K562 (cell line): ENCODE results near the gene DCST1. TPM values are rescaled to one million over a fixed set of nuclear protein-coding genes. Genes with fewer than 3 reads are reported as not detected.

Source experiments
- AFF1 ChIP-seq, 2 experiments: fragments of 450-650 bp; IDR thresholded peaks; 2 replicates each; pipeline ENCODE4 v1.6.1; 2018; ENCODE audit warnings: mild to moderate bottlenecking in 2 of 2, low read depth in 1 of 2; ENCODE audit not compliant: partially characterized antibody in 2 of 2
- ARID2 ChIP-seq: fragments of 450-650 bp; IDR thresholded peaks from 2 replicates; pipeline ENCODE4 v1.6.1; 2017; ENCODE audit warnings: antibody characterized with exemption, mild to moderate bottlenecking
- BDP1 ChIP-seq: IDR thresholded peaks from 3 replicates; pipeline ENCODE4 v1.6.1; 2011; ENCODE audit not compliant: insufficient read length, insufficient read depth
- C11orf30 ChIP-seq: fragments of 450-650 bp; IDR thresholded peaks from 2 replicates; pipeline ENCODE4 v1.6.1; 2016; ENCODE audit warnings: low read depth, mild to moderate bottlenecking
- CHD2 ChIP-seq: IDR thresholded peaks from 2 replicates; pipeline ENCODE4 v1.6.1; 2011; ENCODE audit warnings: low read depth, low read length
- E2F6 ChIP-seq, 2 experiments: IDR thresholded peaks; 2 replicates each; pipeline ENCODE4 v1.6.1; 2011; ENCODE audit warnings: borderline replicate concordance in 1 of 2, control low read depth in 1 of 2, low read depth in 1 of 2, low read length in 1 of 2, mild to moderate bottlenecking in 1 of 2, mixed read lengths in 1 of 2, moderate library complexity in 1 of 2; ENCODE audit not compliant: insufficient read depth in 1 of 2, insufficient read length in 1 of 2, poor library complexity in 1 of 2, severe bottlenecking in 1 of 2; ENCODE audit errors: extremely low read depth in 1 of 2
- ILF3 ChIP-seq: fragments of 450-650 bp; IDR thresholded peaks from 2 replicates; pipeline ENCODE4 v1.6.1; 2018; ENCODE audit warnings: antibody characterized with exemption, mild to moderate bottlenecking, moderate library complexity, borderline replicate concordance
- KLF10 ChIP-seq: fragments of 250-450 bp; sonication (Bioruptor Pico); IDR thresholded peaks from 2 replicates; pipeline ENCODE4 v1.6.1; 2021; ENCODE audit warnings: matching md5 sums
- MAFG ChIP-seq: fragments of 450-650 bp; conservative IDR thresholded peaks from 2 replicates; pipeline ENCODE4 v1.6.1; 2016; ENCODE audit warnings: missing genetic modification characterization, missing compliant biosample characterization
- MAX ChIP-seq: sonication (generic); formaldehyde crosslinking; IDR thresholded peaks from 2 replicates; pipeline ENCODE4 v1.9.0; 2022; ENCODE audit warnings: mild to moderate bottlenecking, missing genetic modification reagents
- MCM7 ChIP-seq, 2 experiments: fragments of 450-650 bp; IDR thresholded peaks; 2 replicates each; pipeline ENCODE4 v1.6.1; 2016 to 2018
- MTA1 ChIP-seq: fragments of 450-650 bp; IDR thresholded peaks from 2 replicates; pipeline ENCODE4 v1.6.1; 2017; ENCODE audit warnings: borderline replicate concordance
- NRF1 ChIP-seq, 2 experiments: fragments of 450-650 bp; IDR thresholded peaks in 1 of 2; conservative IDR thresholded peaks in 1 of 2; 2 replicates each; pipeline ENCODE4 v1.6.1; 2014; ENCODE audit warnings: mild to moderate bottlenecking in 2 of 2
- RAD51 ChIP-seq: fragments of 450-650 bp; IDR thresholded peaks from 2 replicates; pipeline ENCODE4 v1.7.1; 2016; ENCODE audit warnings: low read depth, mild to moderate bottlenecking, borderline replicate concordance
- SMAD1 ChIP-seq: fragments of 150-350 bp; IDR thresholded peaks from 2 replicates; pipeline ENCODE4 v1.6.1; 2014; ENCODE audit warnings: low read length, low read depth; ENCODE audit not compliant: partially characterized antibody
- SMARCA5 ChIP-seq: fragments of 450-650 bp; IDR thresholded peaks from 2 replicates; pipeline ENCODE4 v1.6.1; 2016
- ZBTB33 ChIP-seq: sonication (generic); formaldehyde crosslinking; IDR thresholded peaks from 2 replicates; pipeline ENCODE4 v1.8.1; 2023; ENCODE audit warnings: mild to moderate bottlenecking, missing genetic modification reagents
- ZC3H8 ChIP-seq: fragments of 450-650 bp; IDR thresholded peaks from 2 replicates; pipeline ENCODE4 v1.6.1; 2017
- ZNF134 ChIP-seq: fragments of 250-450 bp; sonication (Bioruptor Pico); conservative IDR thresholded peaks from 2 replicates; pipeline ENCODE4 v1.4.0; 2020
- ZNF212 ChIP-seq: fragments of 450-650 bp; formaldehyde crosslinking; IDR thresholded peaks from 2 replicates; pipeline ENCODE4 v1.4.0; 2020; ENCODE audit warnings: mild to moderate bottlenecking
- polyA plus RNA-seq, 8 experiments: library from polyadenylated mRNA; depleted of rRNA in 4 of 8; stranded (reverse) in 5 of 8; unstranded in 3 of 8; fragments of >200 nt; fragmentation: Nextera tagmentation in 2 of 8; fragmentation: Illumina TruSeq in 1 of 8; extraction: Ambion mirVana in 2 of 8; extraction: Trizol in 1 of 8; gene quantifications; 2 replicates each; pipeline versions ENCODE4 v1.2.1 to v1.2.3, GENCODE V29; 2011 to 2014; ENCODE audit warnings: inconsistent platforms in 1 of 8, missing spikeins in 1 of 8
- total RNA-seq, 7 experiments: library from RNA; depleted of rRNA in 6 of 7; stranded (reverse); fragments of >200 nt in 6 of 7; fragmentation: Illumina TruSeq in 2 of 7; extraction: Trizol in 2 of 7; gene quantifications; 2 replicates each; pipeline versions ENCODE4 v1.2.1 to v1.2.3, GENCODE V29; 2011 to 2021; ENCODE audit warnings: low replicate concordance in 1 of 7

DCST1 gene
- total and polyA plus RNA-seq, 9 of the 15 experiments (the other 6 are each of a cell fraction or from before 2014, with no cell fraction given) = not detected

- TF ChIP-seq RAD51 = no peak
- TF ChIP-seq MTA1 = no peak
- TF ChIP-seq ARID2 = peak; percentile 18; the same call in 1 of the 2 replicates
- no peak for TF ChIP-seq KLF10 (CRISPR knock-in tag)
- TF ChIP-seq CHD2 = no peak
- no peak for TF ChIP-seq BDP1
- no peak for TF ChIP-seq ZNF212 (CRISPR knock-in tag)
- TF ChIP-seq ZC3H8 = no peak
- no peak for TF ChIP-seq MCM7 (IDR thresholded peaks at IDR 0.05)
- no peak for TF ChIP-seq NRF1 (conservative IDR thresholded peaks at IDR 0.05 in 1 of 2, IDR thresholded peaks at IDR 0.05 in 1 of 2)
- no peak; the same call in 1 of the 2 replicates for TF ChIP-seq MAX (CRISPR knock-in tag)
- no peak for TF ChIP-seq ILF3
- TF ChIP-seq MAFG (tag) = no peak
- TF ChIP-seq ZNF134 (CRISPR knock-in tag) = no peak
- peak in 1 of 2 experiments; percentile 18 for TF ChIP-seq E2F6 (IDR thresholded peaks at IDR 0.05; ENCODE audit: borderline replicate concordance in 1 of 2, extremely low read depth in 1 of 2, insufficient read depth in 1 of 2, insufficient read length in 1 of 2, low read depth in 1 of 2, low read length in 1 of 2, poor library complexity in 1 of 2, severe bottlenecking in 1 of 2)
- TF ChIP-seq SMARCA5 = no peak
- peak; percentile 39 for TF ChIP-seq SMAD1
- TF ChIP-seq AFF1 (IDR thresholded peaks at IDR 0.05; ENCODE audit: low read depth in 1 of 2, partially characterized antibody in 2 of 2) = no peak
- no peak for TF ChIP-seq ZBTB33 (CRISPR knock-in tag)
- TF ChIP-seq C11orf30 = no peak
Measured at GRCh38 chr1:155083865-155084721, 50.5 kb downstream of the DCST1 start (continued).
